ENCODE measurements around the gene PPM1L.

PPM1L gene

GRCh38 chr3:160758929-160759577, 3.0 kb downstream of the PPM1L start:
- no peak overlapping the region for H3K23ac ChIP-seq (ENCODE audit: low read length in 2 of 2)
- no peak overlapping the region for H3K18ac ChIP-seq (ENCODE audit: low read depth in 1 of 2, low read length in 2 of 2)
- no CpG with 5 or more reads among the region's 3 CpGs for WGBS
- H2BK5ac ChIP-seq (ENCODE audit: low read depth, low read length, poor library complexity, severe bottlenecking): no peak overlapping the region
- H2BK15ac ChIP-seq (ENCODE audit: low read depth, poor library complexity, severe bottlenecking): no peak overlapping the region
- H3K4ac ChIP-seq (ENCODE audit: low read depth in 1 of 2, low read length in 2 of 2): no peak overlapping the region
- no peaks in the 10 kb centered on the region for H3K79me1 ChIP-seq (replicated peaks; ENCODE audit: low read length, poor library complexity, severe bottlenecking)
- no peak overlapping the region for H4K91ac ChIP-seq (ENCODE audit: low read length)
- no peak for DNase-seq
- no peak overlapping the region for H3K27ac ChIP-seq (ENCODE audit: low read length, poor library complexity, severe bottlenecking)
- H3K4me1 ChIP-seq (ENCODE audit: control insufficient read depth, insufficient read depth, low read depth, low read length): peaks cover 13% of the 10 kb centered on the region
- H3K4me3 ChIP-seq (ENCODE audit: insufficient read depth in 1 of 2, low read depth in 1 of 2, low read length in 2 of 2): no peak overlapping the region
- no peak overlapping the region for H3K4me2 ChIP-seq (ENCODE audit: low read length, poor library complexity, severe bottlenecking)
- no peak overlapping the region for H3K14ac ChIP-seq (ENCODE audit: low read length in 2 of 2)
- H2BK120ac ChIP-seq (ENCODE audit: low read depth, low read length): no peak overlapping the region
- peaks cover 19 to 30% of the 10 kb centered on the region in 2 experiments for H3K27me3 ChIP-seq (ENCODE audit: control insufficient read depth in 1 of 2, insufficient read depth in 1 of 2, low read length in 2 of 2)
- no peaks in the 10 kb centered on the region for H3K36me3 ChIP-seq (ENCODE audit: control insufficient read depth in 1 of 2, insufficient read depth in 2 of 2, low read depth in 1 of 2, low read length in 2 of 2)
- H3K9ac ChIP-seq (ENCODE audit: low read length): no peak overlapping the region
- no peak overlapping the region for H2AK5ac ChIP-seq (ENCODE audit: low read length, severe bottlenecking)
- H2AFZ ChIP-seq (ENCODE audit: low read depth, low read length): no peak overlapping the region
- H2BK12ac ChIP-seq (ENCODE audit: low read length in 2 of 2): no peak overlapping the region
- H4K8ac ChIP-seq (ENCODE audit: low read length): no peak overlapping the region
- H3K9me3 ChIP-seq (ENCODE audit: control insufficient read depth, low read length): no peaks in the 10 kb centered on the region

- no peak overlapping the region for H3K27ac ChIP-seq (ENCODE audit: low read length, poor library complexity, severe bottlenecking)
- WGBS: 83% methylated on average over 1 of the region's 1 CpG
- H3K36me3 ChIP-seq (ENCODE audit: control insufficient read depth in 1 of 2, insufficient read depth in 2 of 2, low read depth in 1 of 2, low read length in 2 of 2): no peaks in the 10 kb centered on the region
- no peak overlapping the region for H2AK5ac ChIP-seq (ENCODE audit: low read length, severe bottlenecking)
- H2BK12ac ChIP-seq (ENCODE audit: low read length in 2 of 2): no peak overlapping the region
- no peak overlapping the region for H3K14ac ChIP-seq (ENCODE audit: low read length in 2 of 2)
- H3K9me3 ChIP-seq (ENCODE audit: control insufficient read depth, low read length): no peaks in the 10 kb centered on the region
- no peak overlapping the region for H3K4ac ChIP-seq (ENCODE audit: low read depth in 1 of 2, low read length in 2 of 2)
- no peak overlapping the region for H3K18ac ChIP-seq (ENCODE audit: low read depth in 1 of 2, low read length in 2 of 2)
- H4K91ac ChIP-seq (ENCODE audit: low read length): no peak overlapping the region
- no peaks in the 10 kb centered on the region for H3K4me1 ChIP-seq (ENCODE audit: control insufficient read depth, insufficient read depth, low read depth, low read length)
- H2AFZ ChIP-seq (ENCODE audit: low read depth, low read length): no peak overlapping the region
- no peak overlapping the region for H2BK15ac ChIP-seq (ENCODE audit: low read depth, poor library complexity, severe bottlenecking)
- H3K9ac ChIP-seq (ENCODE audit: low read length): no peak overlapping the region
- no peak overlapping the region for H2BK120ac ChIP-seq (ENCODE audit: low read depth, low read length)
- H3K27me3 ChIP-seq (ENCODE audit: control insufficient read depth in 1 of 2, insufficient read depth in 1 of 2, low read length in 2 of 2): peaks cover 3 to 10% of the 10 kb centered on the region in 2 experiments
- H3K4me2 ChIP-seq (ENCODE audit: low read length, poor library complexity, severe bottlenecking): no peak overlapping the region
- H3K79me1 ChIP-seq (replicated peaks; ENCODE audit: low read length, poor library complexity, severe bottlenecking): no peaks in the 10 kb centered on the region
- no peak overlapping the region for H4K8ac ChIP-seq (ENCODE audit: low read length)
- no peak overlapping the region for H3K23ac ChIP-seq (ENCODE audit: low read length in 2 of 2)
- DNase-seq: no peak
- H2BK5ac ChIP-seq (ENCODE audit: low read depth, low read length, poor library complexity, severe bottlenecking): no peak overlapping the region
- no peak overlapping the region for H3K4me3 ChIP-seq (ENCODE audit: insufficient read depth in 1 of 2, low read depth in 1 of 2, low read length in 2 of 2)
These were observed 7.0 kb downstream of the PPM1L start for GRCh38 chr3:160763073-160763472.

- Histone ChIP-seq H3K27ac (ENCODE audit: low read length, poor library complexity, severe bottlenecking) (no peak overlapping the region), H3K36me3 (ENCODE audit: control insufficient read depth in 1 of 2, insufficient read depth in 2 of 2, low read depth in 1 of 2, low read length in 2 of 2) (no peaks in the 10 kb centered on the region), H3K23ac (ENCODE audit: low read length in 2 of 2) (no peak overlapping the region), H2BK5ac (ENCODE audit: low read depth, low read length, poor library complexity, severe bottlenecking) (no peak overlapping the region), H3K4ac (ENCODE audit: low read depth in 1 of 2, low read length in 2 of 2) (no peak overlapping the region), H3K14ac (ENCODE audit: low read length in 2 of 2) (no peak overlapping the region), H3K4me3 (ENCODE audit: insufficient read depth in 1 of 2, low read depth in 1 of 2, low read length in 2 of 2) (no peak overlapping the region), H3K9ac (ENCODE audit: low read length) (no peak overlapping the region), H2AK5ac (ENCODE audit: low read length, severe bottlenecking) (no peak overlapping the region), H3K4me2 (ENCODE audit: low read length, poor library complexity, severe bottlenecking) (no peak overlapping the region), H2BK15ac (ENCODE audit: low read depth, poor library complexity, severe bottlenecking) (no peak overlapping the region), H3K27me3 (ENCODE audit: control insufficient read depth in 1 of 2, insufficient read depth in 1 of 2, low read length in 2 of 2) (peaks cover 1 to 6% of the 10 kb centered on the region in 2 experiments), H3K4me1 (ENCODE audit: control insufficient read depth, insufficient read depth, low read depth, low read length) (no peaks in the 10 kb centered on the region), H2AFZ (ENCODE audit: low read depth, low read length) (no peak overlapping the region), H4K8ac (ENCODE audit: low read length) (no peak overlapping the region), H4K91ac (ENCODE audit: low read length) (no peak overlapping the region), H3K79me1 (replicated peaks; ENCODE audit: low read length, poor library complexity, severe bottlenecking) (no peaks in the 10 kb centered on the region), H3K9me3 (ENCODE audit: control insufficient read depth, low read length) (no peaks in the 10 kb centered on the region), H2BK12ac (ENCODE audit: low read length in 2 of 2) (no peak overlapping the region), H3K18ac (ENCODE audit: low read depth in 1 of 2, low read length in 2 of 2) (no peak overlapping the region), H2BK120ac (ENCODE audit: low read depth, low read length) (no peak overlapping the region)
- DNase-seq: no peak
- WGBS: 85% methylated on average over 1 of the region's 1 CpG
These were observed 9.2 kb downstream of the PPM1L start for GRCh38 chr3:160765211-160765610.

GRCh38 chr3:160768031-160768430, 12.0 kb downstream of the PPM1L start:
- H2BK15ac ChIP-seq (ENCODE audit: low read depth, poor library complexity, severe bottlenecking): no peak overlapping the region
- H2AK5ac ChIP-seq (ENCODE audit: low read length, severe bottlenecking): no peak overlapping the region
- H2BK5ac ChIP-seq (ENCODE audit: low read depth, low read length, poor library complexity, severe bottlenecking): no peak overlapping the region
- no peaks in the 10 kb centered on the region for H3K4me1 ChIP-seq (ENCODE audit: control insufficient read depth, insufficient read depth, low read depth, low read length)
- no peak overlapping the region for H2BK12ac ChIP-seq (ENCODE audit: low read length in 2 of 2)
- no peaks in the 10 kb centered on the region for H3K27me3 ChIP-seq (ENCODE audit: control insufficient read depth in 1 of 2, insufficient read depth in 1 of 2, low read length in 2 of 2)
- DNase-seq: no peak
- H3K79me1 ChIP-seq (replicated peaks; ENCODE audit: low read length, poor library complexity, severe bottlenecking): no peaks in the 10 kb centered on the region
- no peak overlapping the region for H3K27ac ChIP-seq (ENCODE audit: low read length, poor library complexity, severe bottlenecking)
- no peak overlapping the region for H2AFZ ChIP-seq (ENCODE audit: low read depth, low read length)
- H3K4me3 ChIP-seq (ENCODE audit: insufficient read depth in 1 of 2, low read depth in 1 of 2, low read length in 2 of 2): no peak overlapping the region
- no peak overlapping the region for H4K8ac ChIP-seq (ENCODE audit: low read length)
- H3K9me3 ChIP-seq (ENCODE audit: control insufficient read depth, low read length): no peaks in the 10 kb centered on the region
- H3K9ac ChIP-seq (ENCODE audit: low read length): no peak overlapping the region
- H3K4ac ChIP-seq (ENCODE audit: low read depth in 1 of 2, low read length in 2 of 2): no peak overlapping the region
- H3K4me2 ChIP-seq (ENCODE audit: low read length, poor library complexity, severe bottlenecking): no peak overlapping the region
- no peak overlapping the region for H3K18ac ChIP-seq (ENCODE audit: low read depth in 1 of 2, low read length in 2 of 2)
- H3K14ac ChIP-seq (ENCODE audit: low read length in 2 of 2): no peak overlapping the region
- H3K36me3 ChIP-seq (ENCODE audit: control insufficient read depth in 1 of 2, insufficient read depth in 2 of 2, low read depth in 1 of 2, low read length in 2 of 2): no peaks in the 10 kb centered on the region
- no peak overlapping the region for H4K91ac ChIP-seq (ENCODE audit: low read length)
- no peak overlapping the region for H3K23ac ChIP-seq (ENCODE audit: low read length in 2 of 2)
- no peak overlapping the region for H2BK120ac ChIP-seq (ENCODE audit: low read depth, low read length)

Measured in mesenchymal stem cell (in vitro differentiated cells and primary cell).